ENCODE results near the gene CREG2.

CREG2 gene

GRCh38 chr2:101382442-101382841 is 4.9 kb downstream of the CREG2 start:
- no peaks in the 10 kb centered on the region for H3K36me3 ChIP-seq (ENCODE audit: control insufficient read depth, insufficient read depth, low read length)
- H3K4me1 ChIP-seq (ENCODE audit: control insufficient read depth, insufficient read depth, low read length), result peaks cover under 1% of the 10 kb centered on the region
- no peak overlapping the region for H3K27ac ChIP-seq (ENCODE audit: low read depth, low read length)
- peaks cover 8% of the 10 kb centered on the region for H3K27me3 ChIP-seq (ENCODE audit: control insufficient read depth, insufficient read depth, low read length)
- no peak overlapping the region for H3K9ac ChIP-seq (ENCODE audit: low read length)
- H3K4me3 ChIP-seq (ENCODE audit: low read length), result no peak overlapping the region

GRCh38 chr2:101380376-101380775 is 6.9 kb downstream of the CREG2 start:
- Histone ChIP-seq H3K9ac (ENCODE audit: low read length) (no peak overlapping the region), H3K27me3 (ENCODE audit: control insufficient read depth, insufficient read depth, low read length) (no peaks in the 10 kb centered on the region), H3K4me3 (ENCODE audit: low read length) (no peak overlapping the region), H3K36me3 (ENCODE audit: control insufficient read depth, insufficient read depth, low read length) (no peaks in the 10 kb centered on the region), H3K4me1 (ENCODE audit: control insufficient read depth, insufficient read depth, low read length) (no peaks in the 10 kb centered on the region), H3K27ac (ENCODE audit: low read depth, low read length) (no peak overlapping the region)

- H3K27ac ChIP-seq (ENCODE audit: low read depth, low read length), result no peak overlapping the region
- H3K4me3 ChIP-seq (ENCODE audit: low read length), result no peak overlapping the region
- H3K4me1 ChIP-seq (ENCODE audit: control insufficient read depth, insufficient read depth, low read length), result no peaks in the 10 kb centered on the region
- no peaks in the 10 kb centered on the region for H3K36me3 ChIP-seq (ENCODE audit: control insufficient read depth, insufficient read depth, low read length)
- no peaks in the 10 kb centered on the region for H3K27me3 ChIP-seq (ENCODE audit: control insufficient read depth, insufficient read depth, low read length)
- no peak overlapping the region for H3K9ac ChIP-seq (ENCODE audit: low read length)
Observed at GRCh38 chr2:101379091-101379490, 8.2 kb downstream of the CREG2 start.

GRCh38 chr2:101375653-101376052 is 11.7 kb downstream of the CREG2 start:
- H3K36me3 ChIP-seq (ENCODE audit: control insufficient read depth, insufficient read depth, low read length), result no peaks in the 10 kb centered on the region
- H3K4me3 ChIP-seq (ENCODE audit: low read length), result no peak overlapping the region
- H3K4me1 ChIP-seq (ENCODE audit: control insufficient read depth, insufficient read depth, low read length), result no peaks in the 10 kb centered on the region
- no peaks in the 10 kb centered on the region for H3K27me3 ChIP-seq (ENCODE audit: control insufficient read depth, insufficient read depth, low read length)
- no peak overlapping the region for H3K27ac ChIP-seq (ENCODE audit: low read depth, low read length)
- no peak overlapping the region for H3K9ac ChIP-seq (ENCODE audit: low read length)

- Histone ChIP-seq H3K27ac (ENCODE audit: low read depth, low read length) (no peak overlapping the region), H3K9ac (ENCODE audit: low read length) (no peak overlapping the region), H3K36me3 (ENCODE audit: control insufficient read depth, insufficient read depth, low read length) (no peaks in the 10 kb centered on the region), H3K4me3 (ENCODE audit: low read length) (no peak overlapping the region), H3K4me1 (ENCODE audit: control insufficient read depth, insufficient read depth, low read length) (no peaks in the 10 kb centered on the region), H3K27me3 (ENCODE audit: control insufficient read depth, insufficient read depth, low read length) (no peaks in the 10 kb centered on the region)
Observed at GRCh38 chr2:101374821-101375561, 12.3 kb downstream of the CREG2 start.

GRCh38 chr2:101372792-101373191 is 14.5 kb downstream of the CREG2 start:
- no peaks in the 10 kb centered on the region for H3K4me1 ChIP-seq (ENCODE audit: control insufficient read depth, insufficient read depth, low read length)

GRCh38 chr2:101371636-101372035 is 15.7 kb downstream of the CREG2 start:
- H3K36me3 ChIP-seq (ENCODE audit: control insufficient read depth, insufficient read depth, low read length), result no peaks in the 10 kb centered on the region
- H3K27ac ChIP-seq (ENCODE audit: low read depth, low read length), result no peak overlapping the region
- no peak overlapping the region for H3K4me3 ChIP-seq (ENCODE audit: low read length)

More at GRCh38 chr2:101372792-101373191, 14.5 kb downstream of the CREG2 start:
- H3K4me3 ChIP-seq (ENCODE audit: low read length), result no peak overlapping the region
- H3K36me3 ChIP-seq (ENCODE audit: control insufficient read depth, insufficient read depth, low read length), result no peaks in the 10 kb centered on the region
- no peak overlapping the region for H3K27ac ChIP-seq (ENCODE audit: low read depth, low read length)
- no peak overlapping the region for H3K9ac ChIP-seq (ENCODE audit: low read length)
- H3K27me3 ChIP-seq (ENCODE audit: control insufficient read depth, insufficient read depth, low read length), result no peaks in the 10 kb centered on the region

GRCh38 chr2:101369100-101369499 is 18.2 kb downstream of the CREG2 start:
- Histone ChIP-seq H3K9ac (ENCODE audit: low read length) (no peak overlapping the region), H3K4me1 (ENCODE audit: control insufficient read depth, insufficient read depth, low read length) (no peaks in the 10 kb centered on the region), H3K27me3 (ENCODE audit: control insufficient read depth, insufficient read depth, low read length) (no peaks in the 10 kb centered on the region), H3K27ac (ENCODE audit: low read depth, low read length) (no peak overlapping the region), H3K4me3 (ENCODE audit: low read length) (no peak overlapping the region), H3K36me3 (ENCODE audit: control insufficient read depth, insufficient read depth, low read length) (no peaks in the 10 kb centered on the region)

More at GRCh38 chr2:101371636-101372035, 15.7 kb downstream of the CREG2 start:
- Histone ChIP-seq H3K4me1 (ENCODE audit: control insufficient read depth, insufficient read depth, low read length) (no peaks in the 10 kb centered on the region), H3K27me3 (ENCODE audit: control insufficient read depth, insufficient read depth, low read length) (no peaks in the 10 kb centered on the region), H3K9ac (ENCODE audit: low read length) (no peak overlapping the region)

GRCh38 chr2:101368376-101368775 is 18.9 kb downstream of the CREG2 start:
- Histone ChIP-seq H3K4me1 (ENCODE audit: control insufficient read depth, insufficient read depth, low read length) (no peaks in the 10 kb centered on the region), H3K9ac (ENCODE audit: low read length) (no peak overlapping the region), H3K27ac (ENCODE audit: low read depth, low read length) (no peak overlapping the region), H3K36me3 (ENCODE audit: control insufficient read depth, insufficient read depth, low read length) (no peaks in the 10 kb centered on the region), H3K4me3 (ENCODE audit: low read length) (no peak overlapping the region), H3K27me3 (ENCODE audit: control insufficient read depth, insufficient read depth, low read length) (no peaks in the 10 kb centered on the region)

- Histone ChIP-seq H3K9ac (ENCODE audit: low read length) (no peak overlapping the region), H3K27me3 (ENCODE audit: control insufficient read depth, insufficient read depth, low read length) (no peaks in the 10 kb centered on the region), H3K4me1 (ENCODE audit: control insufficient read depth, insufficient read depth, low read length) (no peaks in the 10 kb centered on the region)
Observed at GRCh38 chr2:101367508-101367907, 19.8 kb downstream of the CREG2 start.

GRCh38 chr2:101364878-101365277 is 22.4 kb downstream of the CREG2 start:
- H3K27me3 ChIP-seq (ENCODE audit: control insufficient read depth, insufficient read depth, low read length), result no peaks in the 10 kb centered on the region
- H3K9ac ChIP-seq (ENCODE audit: low read length), result no peak overlapping the region
- no peak overlapping the region for H3K27ac ChIP-seq (ENCODE audit: low read depth, low read length)
- no peaks in the 10 kb centered on the region for H3K36me3 ChIP-seq (ENCODE audit: control insufficient read depth, insufficient read depth, low read length)
- no peak overlapping the region for H3K4me3 ChIP-seq (ENCODE audit: low read length)
- no peaks in the 10 kb centered on the region for H3K4me1 ChIP-seq (ENCODE audit: control insufficient read depth, insufficient read depth, low read length)

More at GRCh38 chr2:101367508-101367907, 19.8 kb downstream of the CREG2 start:
- Histone ChIP-seq H3K36me3 (ENCODE audit: control insufficient read depth, insufficient read depth, low read length) (no peaks in the 10 kb centered on the region), H3K27ac (ENCODE audit: low read depth, low read length) (no peak overlapping the region), H3K4me3 (ENCODE audit: low read length) (no peak overlapping the region)

- no peak overlapping the region for H3K9ac ChIP-seq (ENCODE audit: low read length)
- H3K27ac ChIP-seq (ENCODE audit: low read depth, low read length), result no peak overlapping the region
- H3K36me3 ChIP-seq (ENCODE audit: control insufficient read depth, insufficient read depth, low read length), result no peaks in the 10 kb centered on the region
- no peaks in the 10 kb centered on the region for H3K4me1 ChIP-seq (ENCODE audit: control insufficient read depth, insufficient read depth, low read length)
- no peak overlapping the region for H3K4me3 ChIP-seq (ENCODE audit: low read length)
- H3K27me3 ChIP-seq (ENCODE audit: control insufficient read depth, insufficient read depth, low read length), result no peaks in the 10 kb centered on the region
Observed at GRCh38 chr2:101362777-101363176, 24.5 kb downstream of the CREG2 start.

- no peaks in the 10 kb centered on the region for H3K36me3 ChIP-seq (ENCODE audit: control insufficient read depth, insufficient read depth, low read length)
- no peaks in the 10 kb centered on the region for H3K27me3 ChIP-seq (ENCODE audit: control insufficient read depth, insufficient read depth, low read length)
- H3K4me3 ChIP-seq (ENCODE audit: low read length), result no peak overlapping the region
- H3K9ac ChIP-seq (ENCODE audit: low read length), result no peak overlapping the region
- no peaks in the 10 kb centered on the region for H3K4me1 ChIP-seq (ENCODE audit: control insufficient read depth, insufficient read depth, low read length)
- no peak overlapping the region for H3K27ac ChIP-seq (ENCODE audit: low read depth, low read length)
Observed at GRCh38 chr2:101362316-101362715, 25.0 kb downstream of the CREG2 start.
